VCaP (cell line): ENCODE measurements around the gene TYK2.
"Not testable (repeated sequence)": the region's sequence is repeated elsewhere in the genome, so short reads cannot be mapped to it uniquely, and the experiment has no call there.

Experiments used
- H3K27ac ChIP-seq: fragments of 450-650 bp; 2 replicates; pipeline ENCODE4 v1.5.1; 2017
- TF ChIP-seq, protein P1 (sequence below): fragments of 450-650 bp; conservative IDR thresholded peaks from 2 replicates; pipeline ENCODE4 v1.5.1; 2017; ENCODE audit warnings: mild to moderate bottlenecking, moderate library complexity

Gene TYK2

DNA sequence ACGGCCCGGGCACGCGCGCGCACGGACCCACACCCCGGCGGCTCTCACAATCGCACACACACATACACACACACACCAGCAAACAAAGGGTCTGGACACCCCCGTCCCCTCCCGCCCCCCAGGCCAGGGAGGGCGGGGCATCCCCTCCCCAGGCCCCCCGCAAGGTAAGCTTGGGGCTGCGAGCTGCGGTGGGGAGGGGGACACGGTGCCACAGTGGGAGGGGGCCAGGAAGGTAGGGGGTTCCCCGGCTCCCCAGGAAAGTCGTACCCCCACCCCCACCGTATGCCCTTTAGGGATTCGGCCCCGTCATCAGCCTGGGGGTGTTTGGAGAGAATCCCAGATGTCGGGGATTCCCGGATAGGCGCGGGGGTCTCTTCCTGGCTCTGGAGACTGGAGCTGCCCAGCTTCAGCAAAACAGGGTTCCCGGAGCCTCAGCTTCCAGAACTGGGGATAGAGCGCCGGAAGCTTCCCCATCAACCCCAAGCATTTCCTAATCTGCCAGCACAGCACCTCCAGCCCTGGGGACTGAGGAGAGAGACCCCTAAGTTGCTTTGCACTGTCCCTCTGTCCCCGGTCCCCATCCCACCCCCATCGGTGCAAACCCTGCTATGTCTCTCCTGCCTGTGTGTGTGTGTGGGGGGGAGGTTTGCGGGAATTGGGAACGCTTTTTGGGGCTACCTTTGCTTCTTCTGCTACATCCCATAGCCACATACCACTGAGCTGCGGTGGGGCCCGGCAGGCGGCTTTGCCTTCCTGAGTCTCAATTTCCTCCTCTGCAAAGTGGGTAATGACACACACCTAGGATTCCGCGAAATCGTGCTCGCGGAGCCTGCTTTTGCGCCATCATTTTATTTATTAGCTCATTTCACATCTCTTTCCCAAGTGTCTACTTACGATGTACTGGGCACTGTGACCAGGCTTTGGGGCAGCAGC, 24.8 kb upstream of the TYK2 start:
- H3K27ac ChIP-seq = no peak overlapping the region; the same call in 1 of the 2 replicates
- TF ChIP-seq, protein P1, sequence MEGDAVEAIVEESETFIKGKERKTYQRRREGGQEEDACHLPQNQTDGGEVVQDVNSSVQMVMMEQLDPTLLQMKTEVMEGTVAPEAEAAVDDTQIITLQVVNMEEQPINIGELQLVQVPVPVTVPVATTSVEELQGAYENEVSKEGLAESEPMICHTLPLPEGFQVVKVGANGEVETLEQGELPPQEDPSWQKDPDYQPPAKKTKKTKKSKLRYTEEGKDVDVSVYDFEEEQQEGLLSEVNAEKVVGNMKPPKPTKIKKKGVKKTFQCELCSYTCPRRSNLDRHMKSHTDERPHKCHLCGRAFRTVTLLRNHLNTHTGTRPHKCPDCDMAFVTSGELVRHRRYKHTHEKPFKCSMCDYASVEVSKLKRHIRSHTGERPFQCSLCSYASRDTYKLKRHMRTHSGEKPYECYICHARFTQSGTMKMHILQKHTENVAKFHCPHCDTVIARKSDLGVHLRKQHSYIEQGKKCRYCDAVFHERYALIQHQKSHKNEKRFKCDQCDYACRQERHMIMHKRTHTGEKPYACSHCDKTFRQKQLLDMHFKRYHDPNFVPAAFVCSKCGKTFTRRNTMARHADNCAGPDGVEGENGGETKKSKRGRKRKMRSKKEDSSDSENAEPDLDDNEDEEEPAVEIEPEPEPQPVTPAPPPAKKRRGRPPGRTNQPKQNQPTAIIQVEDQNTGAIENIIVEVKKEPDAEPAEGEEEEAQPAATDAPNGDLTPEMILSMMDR = no peak

DNA sequence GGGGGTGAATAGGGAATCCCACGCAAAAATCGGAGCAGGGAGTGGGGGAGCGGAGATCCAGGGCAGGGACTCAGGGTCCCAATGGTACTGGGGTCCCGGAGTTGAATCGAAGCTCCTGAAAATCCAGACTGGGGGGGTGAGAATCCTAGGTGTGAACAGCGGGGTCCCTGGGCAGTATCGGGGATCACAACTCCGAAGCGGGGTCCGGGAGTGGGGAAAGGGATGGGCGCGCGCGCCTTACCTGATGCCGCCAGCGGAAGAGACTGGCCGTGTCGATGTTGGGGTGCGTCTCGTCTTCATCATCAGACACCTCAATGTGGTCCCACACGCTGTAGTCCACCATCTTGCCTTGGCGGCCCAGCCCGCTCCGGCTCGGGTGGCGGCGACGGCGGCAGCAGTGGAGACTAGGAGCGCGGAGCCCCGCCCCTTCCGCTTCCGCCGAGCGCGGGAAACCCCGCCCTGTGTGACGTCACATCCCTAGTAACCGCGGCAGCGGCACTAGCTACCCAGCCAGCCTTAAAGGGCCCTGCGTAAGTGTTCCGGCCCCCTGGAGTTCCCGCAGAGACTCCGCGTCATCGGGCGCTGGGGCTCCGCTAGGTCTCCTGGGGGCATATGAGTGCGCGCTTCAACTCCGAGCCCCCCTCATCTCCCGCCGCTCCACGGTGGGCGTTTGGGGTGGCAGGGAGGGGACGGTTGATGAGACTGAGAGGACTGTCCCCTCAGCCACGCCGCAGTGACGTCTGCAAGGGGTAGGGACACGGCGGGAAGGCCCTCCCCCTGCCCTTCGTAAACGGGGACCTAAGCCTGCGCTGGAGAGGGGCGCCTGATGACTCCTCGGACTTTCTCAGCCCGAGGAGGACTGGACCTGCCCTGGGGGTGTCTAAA, 23.0 kb upstream of the TYK2 start, which contains the start of gene CDC37:
TSS of gene CDC37 (minus strand) at position 406 of the 885 bp plus-strand sequence. CDS start at position 343, 63 bp downstream.
- TF ChIP-seq, protein P1 = no peak
- peak within 1 kb of the TSS; percentile 67; the same call in 1 of the 2 replicates for H3K27ac ChIP-seq

DNA sequence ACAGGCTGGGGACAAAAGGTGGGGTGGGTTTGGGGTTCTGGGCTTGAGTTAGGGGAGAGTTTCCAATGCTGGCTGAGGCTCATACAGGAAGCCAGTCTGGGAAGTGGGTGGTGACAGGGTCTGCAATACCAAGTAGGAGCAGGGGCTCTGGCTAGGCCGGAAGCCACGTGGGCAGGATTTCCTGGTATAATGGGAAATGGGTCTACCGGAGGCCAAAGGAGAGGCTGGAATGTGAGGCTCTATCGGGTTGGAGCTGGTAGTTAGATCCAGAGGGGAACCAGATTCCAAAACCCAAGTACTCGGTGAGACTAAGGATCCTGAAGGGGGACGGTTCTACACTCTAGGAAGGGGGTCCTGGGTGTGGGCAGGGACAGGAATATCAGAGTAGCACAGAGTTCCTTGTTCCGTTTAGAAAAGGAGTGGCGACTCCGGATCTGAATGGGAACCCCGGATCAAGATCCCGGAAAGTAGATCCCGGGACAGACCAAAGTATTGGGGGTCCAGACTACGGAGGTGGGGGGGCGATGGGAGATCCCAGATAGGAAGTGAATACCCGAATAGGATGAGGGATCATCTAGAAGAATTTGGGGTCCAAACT, 22.2 kb upstream of the TYK2 start:
- TF ChIP-seq, protein P1 = no peak
- H3K27ac ChIP-seq = peak overlapping the region; percentile 67; the same call in 1 of the 2 replicates

DNA sequence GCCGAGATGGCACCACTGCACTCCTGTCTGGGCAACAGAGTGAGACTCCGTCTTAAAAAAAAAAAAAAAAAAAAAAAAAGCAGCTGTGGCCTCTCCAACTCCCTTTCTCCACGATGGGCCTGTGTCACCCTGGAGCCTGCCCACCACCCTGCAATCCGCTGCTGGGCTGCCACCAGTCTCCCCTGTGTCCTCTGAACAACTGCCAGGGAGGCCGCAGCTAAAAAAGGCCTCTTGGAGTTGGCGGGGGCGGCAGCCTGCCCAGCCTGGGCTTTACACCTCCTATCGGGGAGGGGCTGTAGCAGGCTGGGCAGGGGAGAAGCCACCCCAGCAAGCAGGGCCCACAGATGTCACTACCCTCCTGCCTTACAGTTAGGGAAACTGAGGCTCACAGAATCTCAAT, 19.5 kb upstream of the TYK2 start:
- no peak overlapping the region for H3K27ac ChIP-seq
- TF ChIP-seq, protein P1 = no peak

DNA sequence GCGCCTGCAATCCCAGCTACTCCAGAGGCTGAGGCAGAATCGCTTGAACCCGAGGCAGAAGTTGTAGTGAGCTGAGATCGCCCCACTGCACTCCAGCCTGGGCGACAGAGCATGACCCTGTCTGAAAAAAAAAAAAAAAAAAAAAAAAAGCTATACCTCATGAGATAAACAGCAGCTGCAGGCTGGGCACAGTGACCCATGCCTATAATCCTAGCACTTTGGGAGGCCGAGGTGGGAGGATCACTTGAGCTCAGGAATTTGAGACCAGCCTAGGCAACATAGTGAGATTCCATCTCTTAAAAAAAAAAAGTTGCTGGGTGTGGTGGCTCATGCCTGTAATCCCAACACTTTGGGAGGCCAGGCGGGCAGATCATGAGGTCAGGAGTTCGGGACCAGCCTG, 19.0 kb upstream of the TYK2 start:
- H3K27ac ChIP-seq = not testable (repeated sequence)

DNA sequence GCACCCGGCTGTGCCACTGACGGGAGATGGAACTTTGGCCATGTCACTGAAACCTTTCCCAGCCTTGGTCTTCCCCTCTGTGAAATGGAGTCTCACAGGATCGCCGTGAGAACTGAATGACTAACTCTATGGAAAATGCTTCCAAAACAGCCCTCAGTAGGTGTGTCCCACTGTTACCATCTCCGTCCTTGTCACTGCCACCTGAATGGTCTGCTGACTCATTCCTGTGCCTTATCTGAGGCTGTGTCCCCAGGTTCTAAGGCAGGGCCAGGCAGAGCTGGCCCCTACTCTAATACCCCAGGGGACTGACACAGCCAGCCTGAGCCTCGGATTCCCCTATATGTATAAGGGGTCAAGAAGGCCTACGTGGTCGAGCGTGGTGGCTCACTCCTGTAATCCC, 18.4 kb upstream of the TYK2 start:
- no peak overlapping the region for H3K27ac ChIP-seq
- TF ChIP-seq, protein P1 = no peak

DNA sequence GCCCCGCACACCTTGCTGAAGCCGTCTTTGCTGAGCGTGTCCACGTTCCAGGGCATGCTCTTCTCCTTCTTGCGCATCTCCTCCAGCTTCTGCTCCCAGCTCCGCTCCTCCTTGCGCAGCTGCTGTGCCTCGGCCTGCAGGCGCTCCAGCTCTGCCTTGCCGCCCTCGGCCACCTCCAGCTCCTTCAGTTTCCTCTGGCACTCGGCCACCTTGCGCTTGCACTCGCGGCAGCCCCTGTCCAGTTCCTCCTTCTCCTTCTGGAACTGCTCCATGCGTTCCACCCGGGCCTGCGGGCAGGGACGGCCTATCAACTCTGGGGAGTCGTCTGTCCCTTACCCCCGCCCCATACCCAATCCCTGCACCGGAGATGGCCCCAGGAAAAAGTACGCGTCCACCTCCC, 15.5 kb upstream of the TYK2 start:
- no peak overlapping the region for H3K27ac ChIP-seq
- TF ChIP-seq, protein P1 = no peak
